ENCODE results near the gene ALX4.

The ALX4 gene

GRCh38 chr11:44266056-44266780, 43.7 kb downstream of the ALX4 start:
- no peak for DNase-seq

DNA sequence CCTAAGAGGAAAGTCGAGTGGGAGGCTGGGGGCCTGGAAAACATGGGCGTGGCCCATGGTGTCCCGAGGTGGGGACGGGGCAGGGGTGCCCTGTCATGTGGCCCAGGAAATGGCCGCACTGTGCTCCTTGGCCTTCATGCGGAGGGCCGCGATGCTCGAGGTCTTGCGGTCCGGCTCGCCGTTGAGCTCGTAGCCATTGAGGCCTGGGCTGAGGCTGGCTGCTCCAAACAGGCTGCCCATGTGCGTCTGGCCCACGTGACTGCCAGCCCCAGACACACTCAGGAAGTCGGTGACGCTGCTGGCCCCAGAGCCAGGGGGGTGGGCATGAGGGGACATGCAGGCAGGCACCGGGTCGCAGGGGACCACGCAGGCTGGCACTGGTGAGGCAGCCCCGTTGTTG, 45.2 kb downstream of the ALX4 start:
- DNase-seq = no peak

- no peak for DNase-seq
Observed at GRCh38 chr11:44264438-44264749, 45.5 kb downstream of the ALX4 start.

DNA sequence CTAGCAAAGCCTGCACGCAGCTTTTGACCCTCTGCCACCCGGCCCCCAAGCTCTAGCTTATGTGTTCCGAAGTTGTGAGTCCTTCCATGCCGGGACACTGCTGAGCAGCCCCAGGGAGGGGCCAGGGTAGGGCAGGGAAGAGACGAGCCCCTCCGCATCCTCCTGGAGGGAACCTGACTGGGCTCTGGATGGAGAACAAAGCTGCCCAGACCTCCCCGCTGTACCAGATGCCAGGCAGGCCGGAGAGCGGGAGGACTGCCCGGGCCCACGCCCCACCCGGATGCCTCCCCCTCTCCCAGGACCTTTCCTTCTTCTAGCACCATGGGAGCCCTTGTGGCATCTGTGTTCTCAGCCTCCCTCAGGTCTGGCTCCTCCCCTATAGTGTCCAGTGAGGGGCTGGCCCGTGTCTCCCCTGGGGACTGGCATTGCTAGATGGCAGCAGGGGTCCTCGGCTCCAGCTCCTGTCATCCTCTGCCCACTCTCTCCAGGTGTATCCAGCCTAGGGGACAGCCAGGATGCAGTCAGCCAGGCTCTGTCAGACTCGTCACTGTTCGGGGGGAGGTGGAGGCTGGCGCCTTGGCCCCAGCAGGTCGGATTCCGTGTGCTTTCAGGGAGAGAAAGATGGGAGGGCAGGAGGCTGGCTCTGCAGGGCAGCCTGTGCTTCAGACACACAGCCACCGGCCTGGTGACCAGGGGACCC, 46.1 kb downstream of the ALX4 start:
- no peak for DNase-seq

GRCh38 chr11:44261800-44262591, 47.9 kb downstream of the ALX4 start:
- DNase-seq = no peak

- DNase-seq = no peak
Observed at GRCh38 chr11:44260081-44260480, 49.9 kb downstream of the ALX4 start.

- DNase-seq = no peak
Observed at GRCh38 chr11:44258839-44259420, 51.0 kb downstream of the ALX4 start.

DNA sequence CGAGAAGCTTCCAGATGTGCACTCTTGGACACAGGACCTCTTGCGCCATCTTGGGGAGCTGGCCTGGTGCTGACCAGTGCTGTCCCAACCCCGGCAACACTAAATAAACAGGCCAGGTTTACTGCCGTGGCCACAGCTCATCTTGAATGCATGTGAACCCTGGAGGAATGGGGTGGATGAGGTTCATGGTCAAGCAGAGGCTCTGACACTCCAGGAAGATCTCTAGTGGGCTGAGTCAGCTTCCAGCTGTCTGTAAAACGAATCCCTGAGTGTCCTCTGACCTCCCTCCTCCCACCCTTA, 51.8 kb downstream of the ALX4 start:
- no peak for DNase-seq

DNA sequence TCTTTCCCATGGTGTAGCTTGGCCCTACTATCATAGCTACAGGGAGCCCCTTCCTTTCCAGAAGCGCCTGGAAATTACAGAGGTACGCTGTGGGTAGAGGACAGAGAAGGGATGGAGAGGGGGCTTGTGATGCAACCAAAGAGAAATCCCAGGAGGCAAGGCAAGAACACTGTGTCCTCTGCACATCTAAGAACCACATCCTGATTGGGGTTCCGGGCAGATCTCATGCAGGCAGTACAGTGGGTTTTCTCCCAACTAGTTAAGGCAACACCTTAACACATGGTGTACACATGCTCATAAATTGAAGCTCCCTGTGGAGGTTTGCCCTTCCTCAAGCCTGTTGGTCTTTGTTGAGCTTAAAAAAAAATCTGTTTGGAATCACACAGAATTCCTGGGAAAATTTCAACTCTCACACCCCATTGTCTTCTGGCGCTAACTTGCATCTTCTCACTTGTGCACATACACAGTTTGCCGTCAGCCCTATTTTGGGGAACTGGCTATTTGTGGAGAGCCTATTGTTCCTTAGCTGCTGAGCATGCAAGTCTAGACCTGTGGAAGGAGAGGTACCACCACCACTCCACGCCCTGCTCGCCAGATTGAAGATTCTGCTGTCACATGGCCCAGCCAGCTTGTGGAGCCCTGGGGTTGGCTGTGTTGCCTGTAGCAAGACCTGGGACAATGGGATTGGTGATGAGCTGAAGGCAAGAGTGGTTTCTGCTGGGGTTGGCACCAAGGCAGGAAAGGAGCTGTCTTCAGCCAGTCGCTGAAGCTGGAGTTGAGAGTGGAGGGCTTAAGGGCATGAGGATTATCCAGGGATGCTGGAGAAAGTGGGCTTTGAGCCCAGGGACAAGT, 52.4 kb downstream of the ALX4 start:
- DNase-seq = no peak

GRCh38 chr11:44256673-44257291, 53.2 kb downstream of the ALX4 start:
- DNase-seq = no peak

- DNase-seq = no peak
Observed at GRCh38 chr11:44255406-44256071, 54.4 kb downstream of the ALX4 start.

- DNase-seq = no peak
Observed at GRCh38 chr11:44252999-44253602, 56.8 kb downstream of the ALX4 start.

- DNase-seq = no peak
Observed at GRCh38 chr11:44250421-44250820, 59.5 kb downstream of the ALX4 start.

GRCh38 chr11:44248109-44248508, 61.8 kb downstream of the ALX4 start:
- DNase-seq = no peak

GRCh38 chr11:44247508-44247907, 62.4 kb downstream of the ALX4 start:
- no peak for DNase-seq

DNA sequence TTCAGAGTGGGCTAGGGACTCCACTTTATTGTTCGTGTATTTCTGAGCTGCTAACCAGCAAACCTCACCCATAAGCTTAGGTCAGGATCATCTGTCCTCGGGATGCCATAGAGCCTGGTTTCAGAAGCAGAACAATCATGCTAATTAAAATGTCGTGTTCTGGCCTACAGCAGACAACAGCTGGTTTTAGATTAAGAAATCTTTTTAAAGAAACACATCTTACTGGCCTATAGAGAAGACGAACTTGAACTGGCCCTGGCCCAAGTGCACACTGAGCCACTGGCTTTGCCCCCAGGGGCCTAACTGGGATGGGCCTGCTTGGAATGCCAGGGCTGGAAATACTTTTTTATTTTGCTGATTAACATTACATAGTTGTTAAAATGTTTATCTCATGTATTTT, 63.2 kb downstream of the ALX4 start:
- no peak for DNase-seq

GRCh38 chr11:44244639-44245310, 65.2 kb downstream of the ALX4 start:
- DNase-seq = no peak

GRCh38 chr11:44243595-44244343, 66.2 kb downstream of the ALX4 start:
- DNase-seq = no peak

DNA sequence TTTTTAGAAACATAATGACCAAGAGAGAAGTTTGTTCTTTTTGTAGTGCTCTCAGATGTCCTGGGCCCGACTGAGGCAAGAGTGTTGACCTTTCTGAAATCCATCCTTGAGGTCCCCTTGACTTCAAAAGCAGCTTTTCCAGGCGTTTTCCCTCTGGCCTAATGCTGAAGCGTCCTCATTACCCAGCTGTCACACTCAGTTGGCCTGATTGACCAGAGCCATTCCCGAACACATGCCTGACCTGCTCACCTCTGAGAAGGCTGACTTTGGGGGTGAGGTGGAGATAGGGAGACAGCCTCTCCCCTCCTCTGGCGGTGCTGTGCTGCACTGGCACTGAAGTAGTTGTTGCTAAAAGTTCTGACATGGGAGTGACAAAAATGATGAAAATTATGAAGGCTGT, 66.9 kb downstream of the ALX4 start:
- DNase-seq = no peak

GRCh38 chr11:44241851-44242250, 68.1 kb downstream of the ALX4 start:
- DNase-seq = no peak

Measured in stimulated activated CD8-positive, alpha-beta memory T cell treated with anti-CD3 and anti-CD28 coated beads, Interleukin-4, amount 100 ng/mL, for 48 hours (primary cell).